ENCODE measurements around the gene CFAP46.
"Not testable (repeated sequence)": the region's sequence is repeated elsewhere in the genome, so short reads cannot be mapped to it uniquely, and the experiment has no call there.

Gene CFAP46

GRCh38 chr10:132848291-132848701, 94.1 kb downstream of the CFAP46 start:
- Histone ChIP-seq H3K4me3 (ENCODE audit: low read depth, low read length) (no peak overlapping the region), H3K27me3 (ENCODE audit: control insufficient read depth, insufficient read depth, low read length) (no peaks in the 10 kb centered on the region), H3K9ac (ENCODE audit: low read depth, low read length) (no peak overlapping the region), H3K36me3 (ENCODE audit: control insufficient read depth, insufficient read depth, low read length) (no peaks in the 10 kb centered on the region), H3K9me3 (ENCODE audit: control insufficient read depth, insufficient read depth, low read length) (no peaks in the 10 kb centered on the region), H3K4me1 (ENCODE audit: control insufficient read depth, insufficient read depth, low read length) (no peaks in the 10 kb centered on the region)

- H3K4me1 ChIP-seq (ENCODE audit: control insufficient read depth, insufficient read depth, low read length), result no peaks in the 10 kb centered on the region
- H3K9me3 ChIP-seq (ENCODE audit: control insufficient read depth, insufficient read depth, low read length), result no peaks in the 10 kb centered on the region
- no peak overlapping the region for H3K9ac ChIP-seq (ENCODE audit: low read depth, low read length)
- H3K36me3 ChIP-seq (ENCODE audit: control insufficient read depth, insufficient read depth, low read length), result no peaks in the 10 kb centered on the region
- H3K27me3 ChIP-seq (ENCODE audit: control insufficient read depth, insufficient read depth, low read length), result no peaks in the 10 kb centered on the region
- no peak overlapping the region for H3K4me3 ChIP-seq (ENCODE audit: low read depth, low read length)
These were observed 94.5 kb downstream of the CFAP46 start for GRCh38 chr10:132847856-132848255.

DNA sequence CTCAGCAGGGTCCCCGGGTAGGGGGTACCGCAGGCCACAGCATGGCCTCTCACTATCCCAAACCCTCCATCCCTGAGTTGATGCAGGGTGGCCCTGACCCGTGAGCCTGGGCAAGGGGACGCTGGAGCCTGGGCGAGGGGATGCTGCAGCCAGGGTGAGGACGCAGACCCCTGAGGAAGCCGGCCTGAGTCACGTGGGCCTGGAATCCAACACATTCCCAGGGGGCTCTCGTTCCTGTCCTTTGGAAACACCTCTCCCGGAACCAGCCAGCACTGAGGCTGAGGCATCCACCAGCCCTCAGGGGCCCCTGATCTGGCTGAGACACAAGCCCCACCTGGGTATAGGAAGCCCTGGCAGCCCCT, 95.0 kb downstream of the CFAP46 start:
- no peak overlapping the region for H3K9ac ChIP-seq (ENCODE audit: low read depth, low read length)
- no peaks in the 10 kb centered on the region for H3K27me3 ChIP-seq (ENCODE audit: control insufficient read depth, insufficient read depth, low read length)
- no peak overlapping the region for H3K4me3 ChIP-seq (ENCODE audit: low read depth, low read length)
- no peaks in the 10 kb centered on the region for H3K9me3 ChIP-seq (ENCODE audit: control insufficient read depth, insufficient read depth, low read length)
- no peaks in the 10 kb centered on the region for H3K36me3 ChIP-seq (ENCODE audit: control insufficient read depth, insufficient read depth, low read length)
- H3K4me1 ChIP-seq (ENCODE audit: control insufficient read depth, insufficient read depth, low read length), result no peaks in the 10 kb centered on the region

GRCh38 chr10:132846631-132847415, 95.5 kb downstream of the CFAP46 start:
- Histone ChIP-seq H3K4me1 (ENCODE audit: control insufficient read depth, insufficient read depth, low read length) (no peaks in the 10 kb centered on the region), H3K36me3 (ENCODE audit: control insufficient read depth, insufficient read depth, low read length) (no peaks in the 10 kb centered on the region), H3K9ac (ENCODE audit: low read depth, low read length) (no peak overlapping the region), H3K27me3 (ENCODE audit: control insufficient read depth, insufficient read depth, low read length) (no peaks in the 10 kb centered on the region), H3K4me3 (ENCODE audit: low read depth, low read length) (no peak overlapping the region), H3K9me3 (ENCODE audit: control insufficient read depth, insufficient read depth, low read length) (no peaks in the 10 kb centered on the region)

- Histone ChIP-seq H3K36me3 (ENCODE audit: control insufficient read depth, insufficient read depth, low read length) (no peaks in the 10 kb centered on the region), H3K9ac (ENCODE audit: low read depth, low read length) (no peak overlapping the region), H3K4me3 (ENCODE audit: low read depth, low read length) (no peak overlapping the region), H3K27me3 (ENCODE audit: control insufficient read depth, insufficient read depth, low read length) (no peaks in the 10 kb centered on the region), H3K4me1 (ENCODE audit: control insufficient read depth, insufficient read depth, low read length) (no peaks in the 10 kb centered on the region), H3K9me3 (ENCODE audit: control insufficient read depth, insufficient read depth, low read length) (no peaks in the 10 kb centered on the region)
These were observed 96.4 kb downstream of the CFAP46 start for GRCh38 chr10:132845780-132846595.

DNA sequence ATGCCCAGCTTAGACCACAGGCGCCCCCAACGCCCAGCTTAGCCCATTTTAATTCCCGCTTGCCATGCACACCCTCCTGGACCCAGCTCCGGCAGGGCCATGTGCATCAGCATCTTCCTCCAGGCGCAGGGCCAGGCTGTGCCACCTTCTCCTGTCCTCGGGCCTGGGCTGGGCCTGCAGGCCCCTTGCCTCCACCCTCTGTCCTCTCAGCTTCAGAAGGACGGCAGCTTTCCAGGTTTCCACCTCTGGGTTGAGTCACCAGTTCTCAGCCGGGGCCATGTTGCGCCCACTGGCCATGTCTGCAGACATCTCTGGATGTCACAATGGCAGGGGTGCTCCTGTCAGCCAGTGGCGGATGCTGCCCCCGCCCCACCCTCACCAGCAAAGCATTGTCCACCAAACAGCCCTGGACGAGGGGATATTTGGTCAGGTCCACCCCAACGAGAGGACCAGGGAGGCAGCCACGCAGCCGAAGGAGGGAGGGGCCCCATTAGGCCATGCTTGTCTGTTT, 97.3 kb downstream of the CFAP46 start:
- no peak overlapping the region for H3K4me3 ChIP-seq (ENCODE audit: low read depth, low read length)
- H3K9ac ChIP-seq (ENCODE audit: low read depth, low read length), result no peak overlapping the region
- no peaks in the 10 kb centered on the region for H3K36me3 ChIP-seq (ENCODE audit: control insufficient read depth, insufficient read depth, low read length)
- no peaks in the 10 kb centered on the region for H3K9me3 ChIP-seq (ENCODE audit: control insufficient read depth, insufficient read depth, low read length)
- H3K4me1 ChIP-seq (ENCODE audit: control insufficient read depth, insufficient read depth, low read length), result no peaks in the 10 kb centered on the region
- H3K27me3 ChIP-seq (ENCODE audit: control insufficient read depth, insufficient read depth, low read length), result no peaks in the 10 kb centered on the region

GRCh38 chr10:132844069-132844809, 98.1 kb downstream of the CFAP46 start:
- Histone ChIP-seq H3K27me3 (ENCODE audit: control insufficient read depth, insufficient read depth, low read length) (no peaks in the 10 kb centered on the region), H3K36me3 (ENCODE audit: control insufficient read depth, insufficient read depth, low read length) (no peaks in the 10 kb centered on the region), H3K9ac (ENCODE audit: low read depth, low read length) (no peak overlapping the region), H3K9me3 (ENCODE audit: control insufficient read depth, insufficient read depth, low read length) (no peaks in the 10 kb centered on the region), H3K4me1 (ENCODE audit: control insufficient read depth, insufficient read depth, low read length) (no peaks in the 10 kb centered on the region), H3K4me3 (ENCODE audit: low read depth, low read length) (no peak overlapping the region)

- H3K4me1 ChIP-seq (ENCODE audit: control insufficient read depth, insufficient read depth, low read length); H3K9me3 ChIP-seq (ENCODE audit: control insufficient read depth, insufficient read depth, low read length); H3K27me3 ChIP-seq (ENCODE audit: control insufficient read depth, insufficient read depth, low read length); H3K36me3 ChIP-seq (ENCODE audit: control insufficient read depth, insufficient read depth, low read length); H3K4me3 ChIP-seq (ENCODE audit: low read depth, low read length); H3K9ac ChIP-seq (ENCODE audit: low read depth, low read length): not testable (repeated sequence)
These were observed 99.1 kb downstream of the CFAP46 start for GRCh38 chr10:132843276-132843675.

DNA sequence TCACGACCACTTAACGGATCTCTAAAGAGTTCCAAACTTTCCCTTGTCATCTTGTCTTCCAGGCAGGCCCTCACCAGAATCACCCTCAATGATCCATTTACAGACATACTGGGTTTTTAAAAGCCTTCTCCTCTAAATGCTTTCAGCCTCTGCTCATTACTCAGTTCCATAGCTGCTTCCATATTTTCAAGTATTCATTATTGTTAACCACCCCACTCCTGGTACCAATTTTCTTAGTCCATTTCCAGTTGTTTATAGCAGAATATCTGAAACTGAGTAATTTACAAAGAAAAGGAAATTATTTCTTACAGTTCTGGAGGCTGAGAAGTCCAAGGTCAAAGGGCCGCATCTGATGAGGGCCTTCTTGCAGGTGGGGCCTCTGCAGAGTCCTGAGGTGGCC, 100.0 kb downstream of the CFAP46 start:
- Histone ChIP-seq H3K27me3 (ENCODE audit: control insufficient read depth, insufficient read depth, low read length) (no peaks in the 10 kb centered on the region), H3K9me3 (ENCODE audit: control insufficient read depth, insufficient read depth, low read length) (no peaks in the 10 kb centered on the region), H3K4me3 (ENCODE audit: low read depth, low read length) (no peak overlapping the region), H3K9ac (ENCODE audit: low read depth, low read length) (no peak overlapping the region), H3K4me1 (ENCODE audit: control insufficient read depth, insufficient read depth, low read length) (no peaks in the 10 kb centered on the region), H3K36me3 (ENCODE audit: control insufficient read depth, insufficient read depth, low read length) (no peaks in the 10 kb centered on the region)

GRCh38 chr10:132841615-132841975, 100.8 kb downstream of the CFAP46 start:
- Histone ChIP-seq H3K27me3 (ENCODE audit: control insufficient read depth, insufficient read depth, low read length) (no peaks in the 10 kb centered on the region), H3K4me3 (ENCODE audit: low read depth, low read length) (no peak overlapping the region), H3K9me3 (ENCODE audit: control insufficient read depth, insufficient read depth, low read length) (no peaks in the 10 kb centered on the region), H3K9ac (ENCODE audit: low read depth, low read length) (no peak overlapping the region), H3K36me3 (ENCODE audit: control insufficient read depth, insufficient read depth, low read length) (no peaks in the 10 kb centered on the region), H3K4me1 (ENCODE audit: control insufficient read depth, insufficient read depth, low read length) (no peaks in the 10 kb centered on the region)

DNA sequence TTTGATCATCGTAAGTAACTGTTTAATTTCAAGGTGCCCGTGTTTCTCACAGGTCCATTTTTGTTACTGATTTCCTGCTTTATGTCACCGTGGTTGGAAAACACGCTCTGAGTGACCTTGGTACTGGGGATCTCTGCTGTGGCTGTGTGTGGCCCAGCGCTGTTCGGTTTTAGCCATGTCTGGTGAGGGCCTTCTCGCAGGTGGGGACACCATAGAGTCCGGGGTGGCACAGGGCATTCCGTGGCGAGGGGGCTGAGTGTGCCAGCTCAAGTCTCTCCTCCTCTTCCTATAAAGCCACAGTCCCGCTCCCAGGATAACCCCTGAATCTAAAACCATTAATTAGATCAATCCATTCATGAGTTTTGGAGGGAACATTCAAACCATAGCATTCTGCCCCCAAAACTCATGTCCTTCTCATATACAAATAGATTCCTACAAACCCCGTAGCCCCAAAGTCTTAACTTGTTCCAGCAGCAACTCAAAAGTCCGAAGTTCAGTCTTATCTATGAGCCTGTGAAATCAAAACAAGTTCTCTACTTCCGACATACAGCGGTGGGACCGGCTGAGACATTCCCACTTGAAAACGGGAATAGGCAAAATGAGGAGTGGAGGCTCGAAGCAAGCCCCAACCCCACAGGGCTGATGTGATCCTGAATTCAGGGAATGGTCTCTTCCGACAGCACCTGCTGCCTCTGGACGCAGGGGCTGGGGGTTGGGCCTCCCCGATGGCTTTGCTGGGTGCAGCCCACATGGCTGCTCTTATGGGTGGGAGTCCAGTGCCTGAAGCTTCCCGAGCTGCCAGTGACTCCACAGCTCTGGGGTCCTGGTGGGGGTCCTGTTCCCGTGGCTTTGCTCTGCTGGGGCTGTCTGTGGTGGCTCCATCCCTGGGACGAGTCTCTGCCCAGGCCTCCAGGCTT, 101.4 kb downstream of the CFAP46 start:
- Histone ChIP-seq H3K4me3 (ENCODE audit: low read depth, low read length) (no peak overlapping the region), H3K4me1 (ENCODE audit: control insufficient read depth, insufficient read depth, low read length) (no peaks in the 10 kb centered on the region)

More for the DNA sequence above, 101.4 kb downstream of the CFAP46 start:
- no peaks in the 10 kb centered on the region for H3K36me3 ChIP-seq (ENCODE audit: control insufficient read depth, insufficient read depth, low read length)
- no peaks in the 10 kb centered on the region for H3K9me3 ChIP-seq (ENCODE audit: control insufficient read depth, insufficient read depth, low read length)
- H3K9ac ChIP-seq (ENCODE audit: low read depth, low read length), result no peak overlapping the region
- H3K27me3 ChIP-seq (ENCODE audit: control insufficient read depth, insufficient read depth, low read length), result no peaks in the 10 kb centered on the region

All from iPS-15b (cell line).